Right lobe of liver (tissue), 4 donors: ENCODE results near the gene TMEM232.

Experiments used
- CTCF ChIP-seq, 4 donors: fragments of 200-600 bp in 3 of 4; fragments of 450-650 bp in 1 of 4; IDR thresholded peaks; one replicate each; pipeline versions ENCODE4 v1.5.1 to v1.8.0; 2016 to 2022; ENCODE audit warnings: antibody characterized with exemption in 4 of 4, mild to moderate bottlenecking in 2 of 4
- POLR2A ChIP-seq: fragments of 450-650 bp; IDR thresholded peaks from one replicate; pipeline ENCODE4 v1.6.1; 2017; ENCODE audit warnings: antibody characterized with exemption, mild to moderate bottlenecking
- donor health status: DM: no; HTN: no; CAD: no.
- donor health status: DM: no; HTN: no; CAD: no.
- donor health status: DM: no; HTN: yes; CAD: no.

- no peak for TF ChIP-seq POLR2A
- TF ChIP-seq CTCF (IDR thresholded peaks at IDR 0.05) = no peak
Observed at GRCh38 chr5:110542949-110543348, 183.5 kb downstream of the TMEM232 start.
